Thymus (tissue), 11 donors: Measurements from ENCODE around the gene RPRD1B. TPM values are rescaled to one million over a fixed set of nuclear protein-coding genes. Genes with fewer than 3 reads are reported as not detected.
"Not testable (repeated sequence)": the region's sequence is repeated elsewhere in the genome, so short reads cannot be mapped to it uniquely, and the experiment has no call there.

Experiments
- DNase-seq, 9 donors: peaks; one replicate each; pipeline ENCODE4 v3.0.0-alpha.2; 2013; ENCODE audit warnings: low spot score in 9 of 9, low read depth in 6 of 9, missing footprints in 1 of 9
- H3K27ac ChIP-seq, 2 donors: one replicate each; pipeline ENCODE4 v1.5.1; 2013; ENCODE audit warnings: control low read depth in 1 of 2, low read depth in 1 of 2, low read length in 1 of 2, mild to moderate bottlenecking in 1 of 2, moderate library complexity in 1 of 2
- H3K27me3 ChIP-seq, 2 donors: one replicate each; pipeline ENCODE4 v1.5.1; 2013; ENCODE audit warnings: low read length in 1 of 2; ENCODE audit not compliant: control insufficient read depth in 2 of 2, insufficient read depth in 1 of 2
- H3K36me3 ChIP-seq, 2 donors: one replicate each; pipeline ENCODE4 v1.5.1; 2013; ENCODE audit warnings: low read length in 1 of 2, mild to moderate bottlenecking in 1 of 2, moderate library complexity in 1 of 2; ENCODE audit not compliant: control insufficient read depth in 2 of 2, insufficient read depth in 2 of 2
- H3K4me1 ChIP-seq, 2 donors: one replicate each; pipeline ENCODE4 v1.5.1; 2013; ENCODE audit warnings: low read length in 2 of 2; ENCODE audit not compliant: control insufficient read depth in 2 of 2, insufficient read depth in 2 of 2
- H3K4me3 ChIP-seq, 2 donors: one replicate each; pipeline ENCODE4 v1.5.1; 2013; ENCODE audit warnings: low read length in 2 of 2, control low read depth in 1 of 2, mild to moderate bottlenecking in 1 of 2
- H3K9me3 ChIP-seq, 2 donors: one replicate each; pipeline ENCODE4 v1.5.1; 2013; ENCODE audit warnings: low read length in 1 of 2, mild to moderate bottlenecking in 1 of 2; ENCODE audit not compliant: control insufficient read depth in 2 of 2, insufficient read depth in 1 of 2
- WGBS: extraction: QIAGEN DNeasy Blood & Tissue Kit; methylation state at CpG from one replicate; pipeline ENCODE4 v1.1.7; 2013; 5-methylcytosine and 5-hydroxymethylcytosine counted together
- polyA plus RNA-seq: library from polyadenylated mRNA; stranded (reverse); fragments of 200-250 nt; gene quantifications from one replicate; pipeline ENCODE4 v1.2.3, GENCODE V29; 2013
- total RNA-seq: library from RNA; stranded (reverse); fragments of 120-200 nt; gene quantifications from one replicate; pipeline ENCODE4 v1.2.4, GENCODE V29; 2013
- donor health status: healthy.

The RPRD1B gene
- total and polyA plus RNA-seq, 2 donors = 14.5 to 17.6 TPM

DNA sequence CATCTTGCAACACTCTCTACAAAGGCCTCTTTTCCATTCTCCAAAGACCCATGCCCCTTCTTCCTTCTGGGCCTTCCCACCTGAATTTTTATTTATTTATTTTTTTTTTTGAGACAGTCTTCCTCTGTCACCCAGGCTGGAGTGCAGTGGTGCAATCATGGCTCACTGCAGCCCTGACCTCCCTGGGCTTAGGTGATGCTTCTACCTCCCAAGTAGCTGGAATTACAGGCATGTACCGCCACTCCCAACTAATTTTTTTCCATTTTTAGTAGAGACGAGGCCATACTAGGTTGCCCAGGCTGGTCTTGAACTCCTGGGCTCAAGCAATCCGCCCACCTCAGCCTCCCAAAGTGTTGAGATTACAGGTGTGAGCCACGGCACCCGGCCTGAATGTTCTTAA is 24.1 kb upstream of the RPRD1B start:
- WGBS = 98% methylated on average over 5 of the region's 5 CpGs
- not testable (repeated sequence) for H3K27ac ChIP-seq, H3K27me3 ChIP-seq, H3K4me1 ChIP-seq, DNase-seq, H3K9me3 ChIP-seq, H3K4me3 ChIP-seq
- peaks cover 42 to 50% of the 10 kb centered on the region in 2 donors for H3K36me3 ChIP-seq

DNA sequence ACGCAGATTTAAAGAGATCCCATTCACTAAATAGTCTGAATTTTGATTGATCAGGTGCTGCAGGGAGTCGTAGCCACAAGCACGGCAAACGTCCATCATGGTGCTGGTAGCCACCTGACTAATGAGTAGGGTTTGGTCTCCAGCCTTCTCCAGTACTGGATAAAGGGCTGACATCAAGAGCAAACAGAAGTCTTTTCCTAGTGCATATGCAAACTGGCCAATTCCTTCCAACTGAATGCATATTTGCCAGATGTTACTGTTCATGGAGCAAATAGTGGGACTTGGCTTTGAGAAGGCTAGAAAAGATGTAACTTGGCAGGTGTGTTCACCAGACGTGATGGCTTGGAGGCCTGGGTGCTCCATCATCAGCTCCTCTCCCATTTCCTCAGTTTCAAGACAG is 21.9 kb upstream of the RPRD1B start:
- H3K9me3 ChIP-seq = no peaks in the 10 kb centered on the region
- no peak overlapping the region for H3K27ac ChIP-seq
- H3K4me1 ChIP-seq = no peaks in the 10 kb centered on the region
- no peak overlapping the region for H3K4me3 ChIP-seq
- no peaks in the 10 kb centered on the region for H3K27me3 ChIP-seq
- WGBS = 98% methylated on average over 5 of the region's 5 CpGs
- peaks cover 43 to 54% of the 10 kb centered on the region in 2 donors for H3K36me3 ChIP-seq
- DNase-seq = no peak

DNA sequence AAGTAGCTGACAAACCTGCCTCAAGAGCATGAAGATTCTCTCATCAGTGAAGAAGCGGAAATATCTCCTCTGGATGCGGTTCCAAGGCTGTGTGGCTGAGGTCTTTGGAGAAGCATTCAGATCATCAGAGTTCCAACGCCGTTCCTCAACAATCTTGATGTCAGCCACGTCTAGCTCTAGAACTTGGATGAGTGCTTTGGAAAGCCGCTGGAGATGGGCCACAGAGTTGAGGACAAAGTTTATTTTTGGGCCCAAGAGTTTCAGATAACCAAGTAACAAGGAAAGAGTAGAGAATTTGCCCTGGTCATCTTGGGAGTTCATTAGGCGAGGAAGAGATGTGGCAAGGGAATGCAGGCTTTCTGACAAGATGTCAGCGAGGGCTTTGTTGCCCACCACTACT is 21.2 kb upstream of the RPRD1B start:
- 98% methylated on average over 8 of the region's 8 CpGs for whole genome bisulfite sequencing
- peaks cover 2 to 3% of the 10 kb centered on the region in 2 donors for H3K9me3 ChIP-seq
- no peak for DNase-seq
- H3K4me1 ChIP-seq = no peaks in the 10 kb centered on the region
- H3K36me3 ChIP-seq = peaks cover 45 to 53% of the 10 kb centered on the region in 2 donors
- H3K27me3 ChIP-seq = no peaks in the 10 kb centered on the region
- H3K27ac ChIP-seq = no peak overlapping the region
- no peak overlapping the region for H3K4me3 ChIP-seq

DNA sequence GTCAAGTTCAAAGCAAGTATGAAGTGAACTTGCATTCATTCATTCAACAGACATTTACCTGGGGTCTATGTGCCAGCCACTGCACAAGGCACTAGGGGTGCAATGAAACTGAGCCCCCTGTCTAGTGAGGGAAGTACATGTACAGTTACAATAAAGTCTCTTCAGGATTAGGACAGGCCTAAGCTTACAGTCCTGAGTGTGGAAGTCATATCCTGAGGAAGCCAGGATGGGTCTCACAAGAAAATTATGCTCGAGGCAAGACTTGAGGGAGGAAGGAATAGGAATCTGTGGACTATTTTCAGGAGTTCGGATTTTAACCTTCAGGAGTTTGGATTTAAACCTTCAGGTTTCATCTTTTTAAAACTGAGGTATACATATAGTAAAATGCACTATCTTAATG is 19.7 kb upstream of the RPRD1B start:
- no peak overlapping the region for H3K27ac ChIP-seq
- H3K4me3 ChIP-seq = no peak overlapping the region
- 98% methylated on average over 2 of the region's 2 CpGs for WGBS
- H3K27me3 ChIP-seq = no peaks in the 10 kb centered on the region
- DNase-seq = no peak
- peaks cover 48 to 59% of the 10 kb centered on the region in 2 donors for H3K36me3 ChIP-seq
- H3K9me3 ChIP-seq = peaks cover 3 to 5% of the 10 kb centered on the region in 2 donors
- H3K4me1 ChIP-seq = no peaks in the 10 kb centered on the region

- H3K27ac ChIP-seq = no peak overlapping the region
- H3K4me3 ChIP-seq = no peak overlapping the region
- H3K27me3 ChIP-seq = no peaks in the 10 kb centered on the region
- no peak for DNase-seq
- no peaks in the 10 kb centered on the region for H3K4me1 ChIP-seq
- WGBS = 100% methylated on average over 1 of the region's 1 CpG
- peaks cover 3 to 5% of the 10 kb centered on the region in 2 donors for H3K9me3 ChIP-seq
- H3K36me3 ChIP-seq = peaks cover 29 to 38% of the 10 kb centered on the region in 2 donors
Measured at GRCh38 chr20:38017959-38018358, 15.6 kb upstream of the RPRD1B start.

GRCh38 chr20:38018385-38018784 is 15.2 kb upstream of the RPRD1B start:
- peaks cover 3 to 5% of the 10 kb centered on the region in 2 donors for H3K9me3 ChIP-seq
- 99% methylated on average over 2 of the region's 2 CpGs for WGBS
- no peak for DNase-seq
- H3K27me3 ChIP-seq = no peaks in the 10 kb centered on the region
- no peaks in the 10 kb centered on the region for H3K4me1 ChIP-seq
- no peak overlapping the region for H3K4me3 ChIP-seq
- peaks cover 25 to 33% of the 10 kb centered on the region in 2 donors for H3K36me3 ChIP-seq
- no peak overlapping the region for H3K27ac ChIP-seq

- no peak for DNase-seq
- 99% methylated on average over 2 of the region's 2 CpGs for WGBS
- no peak overlapping the region for H3K4me3 ChIP-seq
- no peak overlapping the region for H3K27ac ChIP-seq
- peaks cover 10 to 28% of the 10 kb centered on the region in 2 donors for H3K36me3 ChIP-seq
- peaks cover 0 to 2% of the 10 kb centered on the region in 2 donors for H3K4me1 ChIP-seq
- H3K27me3 ChIP-seq = no peaks in the 10 kb centered on the region
- peaks cover 3 to 5% of the 10 kb centered on the region in 2 donors for H3K9me3 ChIP-seq
Measured at GRCh38 chr20:38021087-38021772, 12.3 kb upstream of the RPRD1B start.

DNA sequence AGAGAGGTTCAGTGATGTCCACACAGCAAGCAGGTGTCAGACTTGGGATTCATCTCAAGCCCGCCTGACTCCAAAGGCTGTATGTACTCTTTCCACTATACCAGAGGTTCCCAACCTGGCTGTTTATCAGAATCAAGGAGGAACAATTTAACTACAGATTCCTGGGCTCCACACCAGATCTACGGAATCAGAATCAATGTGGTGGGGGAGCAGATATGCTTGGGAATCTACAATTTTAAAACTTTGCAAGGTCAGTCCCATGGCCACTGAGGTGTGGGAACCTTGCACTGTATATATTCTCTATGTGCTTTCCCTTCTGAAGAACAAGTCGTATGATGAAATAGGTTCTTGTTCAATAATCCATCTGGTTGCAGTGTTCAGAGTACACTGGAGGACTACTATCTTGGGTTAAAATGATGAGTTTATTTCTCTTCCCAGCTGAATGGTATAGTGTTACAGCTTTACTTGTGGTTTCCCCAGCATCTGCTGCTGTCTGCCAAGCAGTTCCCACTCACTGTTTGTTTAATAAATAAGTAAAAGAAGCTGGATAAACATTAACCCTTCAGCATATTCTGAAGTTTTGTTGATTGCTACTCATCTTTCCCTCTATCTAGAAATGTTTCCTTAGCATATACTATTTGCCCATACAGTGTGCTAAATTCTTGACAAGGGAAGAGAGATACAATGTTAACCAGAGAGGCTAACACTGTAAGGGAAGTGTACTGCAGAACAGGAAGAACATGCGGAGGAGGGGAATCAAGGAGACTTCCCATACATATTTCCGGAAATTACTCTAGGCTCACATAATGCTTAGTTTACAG is 10.2 kb upstream of the RPRD1B start:
- Histone ChIP-seq H3K9me3 (no peaks in the 10 kb centered on the region), H3K27me3 (no peaks in the 10 kb centered on the region), H3K4me1 (peaks cover 0 to 2% of the 10 kb centered on the region in 2 donors), H3K27ac (no peak overlapping the region), H3K4me3 (no peak overlapping the region), H3K36me3 (peaks cover 4 to 11% of the 10 kb centered on the region in 2 donors)
- no peak for DNase-seq
- WGBS = 78% methylated on average over 5 of the region's 5 CpGs

DNA sequence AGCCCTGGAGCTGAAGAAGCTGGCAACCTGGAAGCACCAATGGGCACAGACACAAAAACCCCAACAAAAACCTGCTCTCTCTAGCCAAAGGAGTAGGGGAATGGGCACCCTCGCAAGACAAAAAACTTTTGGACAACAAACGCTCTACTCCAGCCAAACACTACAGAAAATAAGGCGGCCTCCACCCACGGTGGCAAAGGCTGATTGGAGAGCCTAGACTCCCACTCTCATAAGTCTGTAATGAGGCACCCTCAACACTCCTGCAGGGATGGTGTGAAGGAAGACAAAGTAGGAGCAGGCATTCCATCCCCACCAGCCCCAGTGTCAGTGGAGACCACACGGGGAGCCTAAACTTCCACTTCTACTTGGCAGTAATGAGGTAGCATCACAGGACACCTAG is 9.1 kb upstream of the RPRD1B start:
- H3K4me3 ChIP-seq = no peak overlapping the region
- H3K27me3 ChIP-seq = no peaks in the 10 kb centered on the region
- DNase-seq = no peak
- WGBS = 97% methylated on average over 5 of the region's 5 CpGs
- H3K36me3 ChIP-seq = peaks cover 0 to 5% of the 10 kb centered on the region in 2 donors
- H3K4me1 ChIP-seq = peaks cover 0 to 2% of the 10 kb centered on the region in 2 donors
- no peaks in the 10 kb centered on the region for H3K9me3 ChIP-seq
- H3K27ac ChIP-seq = no peak overlapping the region
